Fibroblast of lung (primary cell): Measurements from ENCODE around the gene NUPR1.

Experiments
- EZH2 ChIP-seq: IDR thresholded peaks from 2 replicates; pipeline ENCODE4 v1.5.1; 2012; ENCODE audit warnings: low read length, control low read depth, mild to moderate bottlenecking; ENCODE audit errors: missing control alignments
- TF ChIP-seq, protein P1 (sequence below), 2 donors: IDR thresholded peaks in 1 of 2; conservative IDR thresholded peaks in 1 of 2; 1 replicate in 1 of 2; 2 replicates in 1 of 2; pipeline ENCODE4 v1.5.1; 2011 to 2012; ENCODE audit warnings: low read length in 2 of 2, control low read depth in 1 of 2, inconsistent platforms in 1 of 2, low read depth in 1 of 2, mild to moderate bottlenecking in 1 of 2

DNA sequence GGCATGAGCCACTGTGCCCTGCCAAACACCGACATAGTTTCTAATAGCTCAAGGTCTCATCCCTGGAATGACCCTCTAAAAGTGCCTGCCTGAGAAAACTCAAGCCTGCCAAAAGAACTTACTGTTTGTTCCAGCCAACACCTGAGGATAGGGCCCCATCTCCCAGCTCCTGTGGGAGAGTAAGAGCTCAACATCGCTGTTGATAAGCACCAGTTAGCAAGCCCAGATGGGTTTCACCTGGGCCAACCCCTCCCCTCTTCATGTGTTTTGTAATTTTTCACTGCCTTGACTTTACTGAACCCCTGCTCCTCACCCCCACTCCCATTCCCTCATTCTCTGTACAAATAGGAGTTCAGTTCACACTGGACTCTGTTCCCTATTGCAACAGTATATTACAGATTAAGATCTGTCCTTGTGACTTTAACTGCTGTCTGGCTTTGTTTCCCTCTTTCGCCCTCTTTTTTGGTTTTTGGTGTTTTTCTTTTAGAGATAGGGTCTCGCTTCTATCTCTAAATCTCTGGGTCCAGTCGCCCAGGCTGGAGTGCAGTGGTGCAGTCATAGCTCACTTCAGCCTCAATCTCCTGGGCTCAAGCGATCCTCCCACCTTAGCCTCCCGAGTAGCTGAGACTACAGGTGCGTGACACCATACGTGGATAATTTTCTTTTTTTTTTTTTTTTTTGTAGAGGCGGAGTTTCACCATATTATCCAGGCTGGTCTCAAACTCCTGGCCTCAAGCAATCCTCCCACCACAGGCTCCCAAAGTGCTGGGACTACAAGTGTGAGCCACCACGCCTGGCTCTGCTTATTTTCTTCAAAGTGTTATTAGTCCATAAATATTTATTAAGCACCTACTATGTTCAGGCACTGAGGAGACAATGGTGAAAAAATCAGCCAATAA, 12.3 kb downstream of the NUPR1 start:
- TF ChIP-seq, protein P1, sequence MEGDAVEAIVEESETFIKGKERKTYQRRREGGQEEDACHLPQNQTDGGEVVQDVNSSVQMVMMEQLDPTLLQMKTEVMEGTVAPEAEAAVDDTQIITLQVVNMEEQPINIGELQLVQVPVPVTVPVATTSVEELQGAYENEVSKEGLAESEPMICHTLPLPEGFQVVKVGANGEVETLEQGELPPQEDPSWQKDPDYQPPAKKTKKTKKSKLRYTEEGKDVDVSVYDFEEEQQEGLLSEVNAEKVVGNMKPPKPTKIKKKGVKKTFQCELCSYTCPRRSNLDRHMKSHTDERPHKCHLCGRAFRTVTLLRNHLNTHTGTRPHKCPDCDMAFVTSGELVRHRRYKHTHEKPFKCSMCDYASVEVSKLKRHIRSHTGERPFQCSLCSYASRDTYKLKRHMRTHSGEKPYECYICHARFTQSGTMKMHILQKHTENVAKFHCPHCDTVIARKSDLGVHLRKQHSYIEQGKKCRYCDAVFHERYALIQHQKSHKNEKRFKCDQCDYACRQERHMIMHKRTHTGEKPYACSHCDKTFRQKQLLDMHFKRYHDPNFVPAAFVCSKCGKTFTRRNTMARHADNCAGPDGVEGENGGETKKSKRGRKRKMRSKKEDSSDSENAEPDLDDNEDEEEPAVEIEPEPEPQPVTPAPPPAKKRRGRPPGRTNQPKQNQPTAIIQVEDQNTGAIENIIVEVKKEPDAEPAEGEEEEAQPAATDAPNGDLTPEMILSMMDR (conservative IDR thresholded peaks at IDR 0.05 in 1 of 2, IDR thresholded peaks at IDR 0.05 in 1 of 2; ENCODE audit: low read depth in 1 of 2, low read length in 2 of 2): no peak
- TF ChIP-seq EZH2: no peak
